Amniotic stem cell (primary cell): ENCODE measurements around the gene RGR.

Source experiments
- DNase-seq: peaks from one replicate; lab custom pipeline; 2025; lab: John Stamatoyannopoulos, UW

RGR gene

GRCh38 chr10:84296091-84296981 is 51.5 kb downstream of the RGR start:
- peak; percentile 79 for DNase-seq

DNA sequence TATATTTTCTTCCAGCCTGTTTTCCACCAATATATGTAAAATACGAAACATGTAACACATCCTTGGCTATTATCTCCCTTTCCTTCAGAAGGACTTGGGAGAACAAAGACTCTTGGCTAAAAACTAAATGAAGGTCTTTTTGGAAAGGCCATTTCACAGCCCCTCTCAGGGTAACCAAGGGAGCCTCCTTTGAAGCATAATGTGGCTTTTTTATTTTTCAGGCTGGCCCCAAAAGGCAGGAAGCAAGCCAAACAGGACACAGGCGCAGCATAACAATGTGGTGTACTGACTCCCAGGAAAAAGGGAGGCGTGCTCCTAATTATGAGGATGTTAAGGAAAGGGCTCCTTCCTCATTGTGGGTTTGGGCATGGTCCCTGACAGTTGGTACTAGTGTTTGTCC is 53.2 kb downstream of the RGR start:
- DNase-seq = no peak

- DNase-seq = no peak
These were observed 57.4 kb downstream of the RGR start for GRCh38 chr10:84302223-84302622.

DNA sequence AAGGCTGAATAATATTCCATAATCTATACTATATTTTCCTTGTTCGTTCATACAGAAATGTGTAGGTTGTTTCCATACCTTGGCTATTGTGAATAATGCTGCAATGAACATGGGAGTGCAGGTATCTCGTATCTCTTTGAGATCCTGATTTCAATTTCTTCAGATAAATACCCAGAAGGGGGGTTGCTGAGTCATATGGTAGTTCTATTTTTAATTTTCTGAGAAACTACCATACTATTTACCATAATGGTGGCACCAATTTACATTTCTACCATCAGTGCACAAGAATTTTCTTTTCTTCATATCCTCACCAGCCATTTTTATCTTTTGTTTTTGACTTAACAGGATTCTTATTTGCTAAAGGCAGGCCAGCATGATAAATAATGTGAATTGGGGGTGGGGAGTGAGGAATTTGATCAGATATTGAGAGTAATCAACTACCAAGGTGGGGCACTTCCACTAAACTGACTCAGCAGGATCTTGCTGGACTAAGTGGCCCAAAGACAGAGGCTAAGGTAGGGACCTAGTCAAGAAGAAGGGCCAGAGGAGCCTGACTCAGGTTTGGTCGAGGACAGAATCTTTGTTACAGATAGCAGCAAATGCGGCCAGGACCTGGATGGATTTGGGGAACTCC is 62.0 kb downstream of the RGR start:
- DNase-seq = no peak

DNA sequence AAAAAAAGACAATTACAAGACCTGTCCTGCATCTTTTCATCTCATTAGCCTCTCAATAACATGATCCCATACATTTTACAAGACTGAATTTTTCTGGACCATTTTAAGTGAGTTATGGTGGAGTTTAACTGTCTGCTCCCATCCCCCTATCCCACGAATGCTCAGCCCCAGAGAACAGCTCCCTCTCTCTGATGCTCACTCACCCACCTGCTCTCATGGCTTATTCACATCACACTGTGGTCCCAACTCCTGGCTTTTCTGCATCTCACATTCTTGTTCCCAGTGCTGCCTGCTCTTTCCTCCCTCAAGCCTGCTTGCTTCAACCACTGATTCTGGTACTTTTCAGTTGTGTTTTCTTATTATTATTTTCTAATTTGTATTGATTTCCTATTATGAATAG is 63.2 kb downstream of the RGR start:
- no peak for DNase-seq

GRCh38 chr10:84308481-84309304 is 63.8 kb downstream of the RGR start:
- no peak for DNase-seq
